Neural cell (in vitro differentiated cells): ENCODE measurements around the gene FBLIM1.
A peak's percentile ranks its signal among the peaks of the same experiment; 100 is the strongest.

ENCODE experiments used
- EP300 ChIP-seq: fragments of 450-650 bp; conservative IDR thresholded peaks from 2 replicates; pipeline ENCODE4 v1.6.1; 2014; ENCODE audit warnings: antibody characterized with exemption, mild to moderate bottlenecking, moderate library complexity; ENCODE audit not compliant: poor library complexity, severe bottlenecking
- EZH2 ChIP-seq: fragments of 200-600, 300-800 bp; shearing (Covaris generic), sonication (generic); IDR thresholded peaks from 2 replicates; pipeline ENCODE4 v1.6.1; 2014; ENCODE audit warnings: antibody characterized with exemption, low read length, borderline replicate concordance, mild to moderate bottlenecking; ENCODE audit not compliant: insufficient read depth, poor library complexity, severe bottlenecking
- POLR2AphosphoS5 ChIP-seq: IDR thresholded peaks from 2 replicates; pipeline ENCODE4 v1.6.1; 2012
- REST ChIP-seq: IDR thresholded peaks from 2 replicates; pipeline ENCODE4 v1.6.1; 2012; ENCODE audit warnings: borderline replicate concordance
- SMC3 ChIP-seq: fragments of 450-650 bp; conservative IDR thresholded peaks from 2 replicates; pipeline ENCODE4 v1.6.1; 2014; ENCODE audit warnings: antibody characterized with exemption, mild to moderate bottlenecking, moderate library complexity; ENCODE audit not compliant: poor library complexity
- TAF1 ChIP-seq: IDR thresholded peaks from 2 replicates; pipeline ENCODE4 v1.6.1; 2012; ENCODE audit warnings: low read depth
- TF ChIP-seq, protein P1 (sequence below): fragments of 450-650 bp; IDR thresholded peaks from 2 replicates; pipeline ENCODE4 v1.5.1; 2014; ENCODE audit warnings: antibody characterized with exemption, mild to moderate bottlenecking, moderate library complexity; ENCODE audit not compliant: poor library complexity, severe bottlenecking

DNA sequence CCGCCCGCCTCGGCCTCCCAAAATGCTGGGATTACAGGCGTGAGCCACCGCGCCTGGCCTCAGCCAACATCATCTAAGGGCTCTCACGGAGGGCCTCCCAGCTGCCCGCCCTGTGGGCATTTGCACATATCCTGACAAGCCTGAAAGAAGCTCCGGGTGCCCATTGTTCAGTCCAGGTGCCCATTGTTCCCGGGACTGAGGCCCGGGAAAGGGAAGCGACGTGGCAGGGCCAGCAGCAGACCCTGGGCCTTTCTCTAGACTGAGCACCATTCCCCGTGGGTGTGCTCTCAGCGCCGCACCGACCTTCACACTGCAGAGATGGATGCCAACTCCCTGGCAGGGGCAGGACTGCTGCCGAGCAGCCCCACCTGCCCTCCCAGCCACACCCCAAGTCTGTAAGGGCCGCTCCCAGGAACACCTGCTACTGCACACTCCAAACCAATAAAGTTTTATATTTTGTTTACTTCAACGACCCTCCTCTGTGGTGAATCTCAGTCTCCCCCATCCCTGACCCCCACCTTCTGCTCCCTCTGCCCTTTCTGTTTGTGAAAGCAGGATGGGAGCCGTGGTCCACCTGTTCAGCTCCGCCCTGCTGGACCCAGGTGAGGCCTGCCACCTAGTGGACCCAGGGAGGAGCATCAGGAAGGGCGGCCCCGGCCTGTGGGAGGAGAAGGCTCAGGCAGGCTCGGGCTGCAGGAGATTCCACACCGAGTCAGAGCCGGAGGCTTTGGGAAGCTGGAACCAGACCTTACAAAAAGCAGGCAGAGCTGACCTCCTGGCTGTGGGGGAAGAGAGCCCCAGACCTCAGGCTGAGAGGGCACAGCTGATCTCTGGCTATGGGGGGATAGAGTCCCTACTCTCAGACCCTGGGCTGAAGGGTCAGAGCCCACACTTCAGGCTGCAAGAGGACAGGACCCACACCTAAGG, 17.4 kb upstream of the FBLIM1 start:
- TF ChIP-seq POLR2AphosphoS5 (no peak), REST (no peak), EZH2 (no peak), EP300 (no peak), TAF1 (no peak), SMC3 (peak; percentile 74)
- TF ChIP-seq, protein P1, sequence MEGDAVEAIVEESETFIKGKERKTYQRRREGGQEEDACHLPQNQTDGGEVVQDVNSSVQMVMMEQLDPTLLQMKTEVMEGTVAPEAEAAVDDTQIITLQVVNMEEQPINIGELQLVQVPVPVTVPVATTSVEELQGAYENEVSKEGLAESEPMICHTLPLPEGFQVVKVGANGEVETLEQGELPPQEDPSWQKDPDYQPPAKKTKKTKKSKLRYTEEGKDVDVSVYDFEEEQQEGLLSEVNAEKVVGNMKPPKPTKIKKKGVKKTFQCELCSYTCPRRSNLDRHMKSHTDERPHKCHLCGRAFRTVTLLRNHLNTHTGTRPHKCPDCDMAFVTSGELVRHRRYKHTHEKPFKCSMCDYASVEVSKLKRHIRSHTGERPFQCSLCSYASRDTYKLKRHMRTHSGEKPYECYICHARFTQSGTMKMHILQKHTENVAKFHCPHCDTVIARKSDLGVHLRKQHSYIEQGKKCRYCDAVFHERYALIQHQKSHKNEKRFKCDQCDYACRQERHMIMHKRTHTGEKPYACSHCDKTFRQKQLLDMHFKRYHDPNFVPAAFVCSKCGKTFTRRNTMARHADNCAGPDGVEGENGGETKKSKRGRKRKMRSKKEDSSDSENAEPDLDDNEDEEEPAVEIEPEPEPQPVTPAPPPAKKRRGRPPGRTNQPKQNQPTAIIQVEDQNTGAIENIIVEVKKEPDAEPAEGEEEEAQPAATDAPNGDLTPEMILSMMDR = peak; percentile 80
